GM21423 (cell line): ENCODE measurements around the gene DDX21.
A peak's percentile ranks its signal among the peaks of the same experiment; 100 is the strongest.
"Not testable (repeated sequence)": the region's sequence is repeated elsewhere in the genome, so short reads cannot be mapped to it uniquely, and the experiment has no call there.

ENCODE experiments used
- ATAC-seq: cut with Tn5 transposase; IDR thresholded peaks from one replicate; pipeline ENCODE4 v1.9.1; 2021; ENCODE audit warnings: mild to moderate bottlenecking, moderate library complexity; ENCODE audit not compliant: unreplicated experiment

DDX21 gene

DNA sequence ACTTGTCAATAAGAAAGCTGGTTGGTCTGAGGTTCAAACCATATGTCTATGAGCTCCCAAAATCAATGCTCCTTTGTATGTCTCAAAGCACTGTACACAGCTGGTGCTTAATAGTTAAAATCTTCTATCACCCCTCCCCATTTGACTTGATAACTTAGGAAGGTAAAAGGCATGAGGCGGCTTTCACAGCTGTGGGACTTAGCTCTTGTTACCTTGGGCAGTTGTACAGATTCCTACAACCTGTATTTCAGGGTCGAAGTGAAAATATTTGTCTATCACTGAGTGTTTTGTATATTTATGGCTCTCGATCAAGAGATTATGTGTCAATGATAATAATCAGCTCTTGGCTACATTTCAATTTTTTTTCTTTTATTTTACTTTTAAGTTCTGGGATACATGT is 31.6 kb downstream of the DDX21 start:
- ATAC-seq: no peak

- peak; percentile 71 for ATAC-seq
Measured at GRCh38 chr10:68988530-68989316, 32.8 kb downstream of the DDX21 start, which contains the start of gene KIFBP. KIFBP (plus strand) TSS chr10:68988803; CDS start chr10:68988833, 30 bp downstream.

GRCh38 chr10:68989317-68989990 is 33.5 kb downstream of the DDX21 start:
- ATAC-seq: no peak

GRCh38 chr10:68992636-68993440 is 36.9 kb downstream of the DDX21 start:
- ATAC-seq: no peak

DNA sequence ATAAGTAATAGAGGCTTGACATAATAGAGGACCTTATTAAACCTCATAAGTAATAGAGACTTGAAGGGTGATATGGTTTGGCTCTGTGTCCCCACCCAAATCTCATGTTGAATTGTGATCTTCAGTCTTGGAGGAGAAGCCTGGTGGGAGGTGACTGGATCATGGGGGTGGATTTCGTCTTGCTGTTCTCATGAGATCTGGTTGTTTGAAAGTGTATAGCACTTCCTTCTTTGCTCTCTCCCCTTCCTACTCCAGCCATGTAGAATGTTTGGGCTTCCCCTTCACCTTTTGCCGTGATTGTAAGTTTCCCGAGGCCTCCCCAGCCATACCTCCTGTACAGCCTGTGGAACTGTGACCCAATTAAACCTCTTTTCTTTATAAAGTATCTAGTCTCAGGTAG is 41.2 kb downstream of the DDX21 start:
- peak; percentile 15 for ATAC-seq

- ATAC-seq: no peak
Measured at GRCh38 chr10:69004821-69005220, 48.9 kb downstream of the DDX21 start.

DNA sequence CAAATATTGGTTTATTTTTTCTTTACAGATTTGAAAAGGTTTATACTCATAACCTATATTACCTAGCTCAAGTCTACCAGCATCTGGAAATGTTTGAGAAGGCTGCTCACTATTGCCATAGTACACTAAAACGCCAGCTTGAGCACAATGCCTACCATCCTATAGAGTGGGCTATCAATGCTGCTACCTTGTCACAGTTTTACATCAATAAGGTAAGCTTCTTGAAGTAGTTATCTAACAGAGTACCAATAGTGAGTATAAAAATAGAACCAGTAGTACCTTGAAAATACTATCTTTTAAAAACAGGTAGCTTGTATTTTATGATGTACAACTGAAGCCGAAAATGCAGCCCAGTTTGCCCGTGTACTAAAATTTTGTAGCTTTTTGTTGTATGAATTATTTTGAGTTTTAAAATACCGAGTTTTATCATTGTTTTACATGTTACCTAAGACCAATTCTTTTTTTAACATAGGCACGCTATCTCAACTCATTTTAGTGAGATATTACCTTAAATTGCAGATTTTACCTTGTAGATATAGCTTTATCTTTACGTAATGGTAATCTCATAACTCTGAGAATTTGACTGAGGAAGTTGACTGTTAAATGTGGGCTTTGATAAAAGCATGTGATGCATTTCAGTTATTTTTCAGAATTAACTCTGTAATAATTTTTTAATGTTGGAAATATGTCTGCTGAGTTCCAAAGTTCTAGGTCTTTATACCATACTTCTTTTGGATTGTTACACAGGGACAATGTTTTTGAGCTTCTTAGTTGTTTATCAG is 49.9 kb downstream of the DDX21 start:
- no peak for ATAC-seq

DNA sequence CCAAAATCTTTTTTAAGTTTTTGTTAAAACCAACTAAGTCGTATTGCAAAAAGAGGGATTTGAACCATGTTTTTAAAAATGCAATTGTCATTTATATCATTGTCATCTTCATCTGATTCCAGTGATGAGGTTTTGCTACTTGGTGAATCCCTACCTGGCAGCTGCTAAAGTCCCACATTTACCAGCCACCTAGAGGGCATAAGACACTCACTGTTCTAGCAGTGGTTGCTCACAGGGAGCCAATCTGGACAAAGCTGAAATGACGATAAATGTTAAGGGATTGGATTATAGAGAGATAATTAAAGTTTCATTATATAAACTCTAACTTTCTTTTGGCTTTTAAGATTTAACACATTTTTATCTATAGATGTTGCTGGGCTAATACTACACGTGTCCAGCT is 51.3 kb downstream of the DDX21 start:
- no peak for ATAC-seq

- ATAC-seq: no peak
Measured at GRCh38 chr10:69009360-69009759, 53.4 kb downstream of the DDX21 start.

DNA sequence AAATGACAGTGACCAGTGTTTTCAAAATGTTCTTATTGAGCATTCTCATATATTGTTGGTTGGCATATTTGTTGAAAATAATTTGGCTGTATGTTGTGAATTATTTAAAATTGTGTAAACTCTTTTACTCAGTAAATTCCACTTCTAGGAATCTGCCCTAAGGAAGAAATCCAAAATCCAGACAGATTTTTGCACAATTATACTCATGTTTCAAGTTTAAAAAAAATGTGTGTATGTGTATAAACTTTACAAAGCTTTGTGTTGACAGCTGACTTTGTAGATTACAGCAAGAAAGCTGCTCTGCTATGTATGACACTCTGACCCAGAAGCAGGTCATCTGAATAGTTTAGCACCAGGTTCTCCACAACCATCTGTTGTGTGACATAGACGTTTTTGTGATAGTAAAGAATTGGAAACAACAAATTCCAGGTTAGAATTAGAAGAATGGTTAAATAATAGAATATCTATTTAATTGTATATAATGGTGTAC is 54.2 kb downstream of the DDX21 start:
- ATAC-seq: no peak

GRCh38 chr10:69012778-69013177 is 56.8 kb downstream of the DDX21 start:
- not testable (repeated sequence) for ATAC-seq

- ATAC-seq: no peak
Measured at GRCh38 chr10:69014171-69014570, 58.2 kb downstream of the DDX21 start.

DNA sequence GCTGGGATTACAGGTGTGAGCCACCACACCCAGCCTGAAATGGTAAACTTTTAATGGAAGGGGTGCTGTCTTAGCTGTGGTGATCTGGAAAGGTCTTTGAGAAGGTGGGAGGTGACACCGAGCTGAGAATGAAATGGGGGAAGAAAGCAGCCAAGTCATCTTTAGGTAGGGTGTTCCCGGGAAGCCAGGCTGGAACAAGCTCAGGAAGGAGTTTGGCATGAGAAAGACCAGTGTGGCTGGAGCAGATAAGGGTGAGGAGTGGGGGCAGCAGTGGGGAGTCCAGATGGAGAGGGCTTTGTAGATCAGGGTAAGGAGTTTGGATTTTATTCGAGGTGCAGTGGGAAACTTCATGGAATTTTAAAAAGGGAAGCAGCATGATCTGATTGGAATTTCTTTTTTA is 62.6 kb downstream of the DDX21 start:
- no peak for ATAC-seq

DNA sequence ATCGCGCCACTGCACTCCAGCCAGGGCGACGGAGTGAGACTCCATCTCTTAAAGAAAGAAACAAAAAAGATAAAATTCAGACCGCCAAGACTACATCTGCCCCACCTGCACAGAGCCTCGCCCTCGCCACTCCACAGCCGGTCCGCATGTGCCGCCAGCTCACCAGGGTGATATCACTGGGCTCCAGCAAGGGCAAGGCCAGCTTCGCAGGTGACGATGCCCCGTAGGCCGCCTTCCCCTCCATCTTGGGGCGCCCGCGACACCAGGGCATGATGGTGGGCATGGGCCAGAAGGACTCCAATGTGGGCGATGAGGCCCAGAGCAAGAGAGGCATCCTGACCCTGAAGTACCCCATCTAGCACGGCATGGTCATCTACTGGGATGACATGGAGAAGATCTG is 66.6 kb downstream of the DDX21 start:
- ATAC-seq: no peak

- no peak for ATAC-seq
Measured at GRCh38 chr10:69025370-69025896, 69.5 kb downstream of the DDX21 start.

DNA sequence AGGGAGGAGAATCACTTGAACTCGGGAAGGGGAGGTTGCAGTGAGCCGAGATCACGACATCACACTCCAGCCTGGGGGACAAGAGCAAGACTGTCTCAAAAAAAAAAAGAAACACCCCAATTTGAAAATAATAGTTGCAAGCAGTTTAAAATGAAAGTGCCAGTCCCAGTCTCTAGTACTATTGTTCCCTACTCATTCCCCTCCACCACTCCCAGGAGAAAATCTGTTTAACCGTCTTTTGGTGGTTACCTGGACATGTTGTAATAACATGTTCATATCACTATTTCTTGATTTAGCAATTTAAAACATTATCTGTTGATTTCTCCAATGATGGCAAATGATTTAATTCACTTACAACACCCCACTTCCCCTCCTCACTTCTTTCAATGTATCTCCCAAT is 77.3 kb downstream of the DDX21 start:
- ATAC-seq: no peak
